Stomach (tissue), 4 donors: ENCODE data around the gene CD44.

Experiments
- CTCF ChIP-seq, 7 experiments: fragments of 450-650 bp in 4 of 7; fragments of 200-600 bp in 3 of 7; sonication (generic) in 3 of 7; IDR thresholded peaks; one replicate each; pipeline ENCODE4 v1.5.1; 2016 to 2019; ENCODE audit warnings: antibody characterized with exemption in 7 of 7, control low read depth in 2 of 7, mild to moderate bottlenecking in 1 of 7
- EP300 ChIP-seq: sonication (generic); formaldehyde crosslinking; IDR thresholded peaks from one replicate; pipeline ENCODE4 v1.6.1; 2017; ENCODE audit warnings: antibody characterized with exemption

- TF ChIP-seq CTCF (IDR thresholded peaks at IDR 0.05) (no peak), EP300 (no peak)
Measured at GRCh38 chr11:35169754-35170153, 30.8 kb downstream of the CD44 start.
